Right renal cortex interstitium (tissue), 3 donors: ENCODE results near the gene SIX5. TPM values are rescaled to one million over a fixed set of nuclear protein-coding genes. Genes with fewer than 3 reads are reported as not detected.
A peak's percentile ranks its signal among the peaks of the same experiment; 100 is the strongest.
"Not testable (repeated sequence)": the region's sequence is repeated elsewhere in the genome, so short reads cannot be mapped to it uniquely, and the experiment has no call there.

Source experiments
- DNase-seq, 3 donors: peaks; one replicate each; pipeline ENCODE4 v3.0.0-alpha.2; 2013; ENCODE audit warnings: low read depth in 3 of 3, low spot score in 2 of 3
- polyA plus RNA-seq, 3 donors: library from polyadenylated mRNA; unstranded; fragments of 120-200 nt; gene quantifications; one replicate each; pipeline ENCODE4 v1.2.1, GENCODE V29; 2013; ENCODE audit not compliant: insufficient read length in 3 of 3

The SIX5 gene
- polyA plus RNA-seq, 3 donors = 12.1 to 14.4 (median 12.8) TPM

DNA sequence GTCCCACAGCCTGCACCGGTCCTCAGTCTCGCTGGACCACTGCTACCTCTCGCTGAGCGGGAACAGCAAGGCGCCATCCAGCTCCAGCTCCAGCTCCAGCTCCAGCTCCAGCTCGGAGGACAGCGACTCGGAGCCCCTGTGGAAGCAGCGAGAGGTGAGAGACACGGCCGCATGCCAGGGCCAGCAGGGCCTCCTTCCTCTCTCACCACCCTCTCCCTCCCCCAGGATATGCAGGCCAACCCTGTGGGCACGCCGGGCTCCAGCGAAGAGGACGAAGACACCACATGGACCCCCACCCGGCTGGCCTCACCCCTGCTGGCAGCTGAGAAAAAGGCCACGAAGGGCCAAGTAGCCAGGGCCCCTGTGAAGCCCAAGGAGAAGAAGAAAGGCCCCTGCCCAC lies 7.3 kb downstream of the SIX5 start:
- no peak for DNase-seq

DNA sequence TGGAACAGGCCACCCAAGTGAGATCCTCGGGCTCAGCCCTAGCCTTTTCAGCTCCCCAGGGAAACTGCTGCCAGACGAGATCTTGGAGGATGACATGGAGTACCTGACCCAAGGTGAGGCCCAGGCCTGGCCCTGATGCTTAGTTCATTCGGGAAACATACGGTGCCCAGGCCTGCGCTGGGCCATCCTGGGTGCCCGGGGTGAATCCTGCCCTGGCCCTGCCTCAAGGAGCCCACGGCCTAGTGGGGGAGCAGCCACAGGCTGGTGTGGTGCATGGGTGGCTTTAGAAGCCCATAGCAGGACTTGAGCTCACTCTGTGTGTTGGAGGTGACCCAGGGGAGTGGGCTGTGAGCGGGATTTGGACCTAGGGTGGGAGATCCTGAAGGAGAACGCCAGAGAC lies 10.1 kb downstream of the SIX5 start:
- no peak for DNase-seq

- DNase-seq = no peak
These were observed 11.4 kb downstream of the SIX5 start for GRCh38 chr19:45757695-45758094.

DNA sequence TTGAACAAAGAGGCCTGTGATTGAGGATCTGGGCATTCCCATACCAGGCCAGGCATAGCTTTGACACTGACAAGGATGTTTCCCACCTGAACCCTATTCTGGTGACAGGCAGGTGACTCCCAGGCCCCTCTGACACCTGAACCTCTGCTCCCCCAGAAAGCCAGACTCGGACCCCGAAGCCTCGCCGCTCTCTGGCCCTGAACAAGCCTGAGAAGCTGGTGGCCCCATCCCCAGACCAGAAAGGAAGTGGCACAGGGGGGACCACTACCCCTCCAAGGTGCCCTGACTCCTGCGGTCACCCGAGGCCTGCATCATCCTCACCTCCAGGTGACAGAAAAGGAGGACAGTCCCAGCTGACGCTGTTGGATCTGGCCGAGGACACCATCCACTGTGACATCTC lies 14.7 kb downstream of the SIX5 start:
- no peak for DNase-seq

GRCh38 chr19:45753548-45753947 lies 15.5 kb downstream of the SIX5 start:
- no peak for DNase-seq

DNA sequence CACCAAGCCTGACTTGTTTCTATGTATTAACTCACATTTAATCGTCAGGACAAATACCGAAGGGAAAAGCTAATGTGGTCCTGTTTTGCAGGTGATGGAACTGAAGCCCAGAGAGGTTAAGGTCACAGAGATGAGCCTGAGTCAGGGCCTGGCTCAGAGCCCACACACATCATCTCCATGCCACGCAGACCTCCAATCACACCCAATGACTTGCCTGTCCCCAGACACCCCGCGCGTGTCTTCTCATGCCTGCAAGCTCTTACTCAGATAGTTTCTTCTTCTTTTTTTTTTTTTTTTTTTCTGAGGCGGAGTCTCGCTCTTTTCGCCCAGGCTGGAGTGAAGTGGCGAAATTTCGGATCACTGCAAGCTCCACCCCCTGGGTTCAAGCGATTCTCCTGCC lies 16.4 kb downstream of the SIX5 start:
- no peak for DNase-seq

DNA sequence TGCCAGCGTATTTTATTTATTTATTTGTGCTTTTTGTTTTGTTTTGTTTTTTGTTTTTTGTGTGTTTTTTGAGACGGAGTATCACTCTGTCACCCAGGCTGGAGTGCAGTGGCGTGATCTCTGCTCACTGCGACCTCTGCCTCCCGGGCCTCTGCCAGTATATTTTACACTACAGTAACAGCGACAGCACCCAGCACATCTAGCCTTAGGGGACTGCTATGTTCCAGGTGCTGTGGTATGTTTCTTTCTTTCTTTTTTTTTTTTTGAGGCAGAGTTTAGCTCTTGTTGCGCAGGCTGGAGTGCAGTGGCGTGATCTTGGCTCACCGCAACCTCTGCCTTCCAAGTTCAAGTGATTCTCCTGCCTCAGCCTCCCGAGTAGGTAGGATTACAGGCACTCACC lies 17.6 kb downstream of the SIX5 start:
- DNase-seq = not testable (repeated sequence)

- no peak for DNase-seq
These were observed 21.5 kb downstream of the SIX5 start for GRCh38 chr19:45747513-45747912.

GRCh38 chr19:45746866-45747265 lies 22.2 kb downstream of the SIX5 start:
- no peak for DNase-seq

DNA sequence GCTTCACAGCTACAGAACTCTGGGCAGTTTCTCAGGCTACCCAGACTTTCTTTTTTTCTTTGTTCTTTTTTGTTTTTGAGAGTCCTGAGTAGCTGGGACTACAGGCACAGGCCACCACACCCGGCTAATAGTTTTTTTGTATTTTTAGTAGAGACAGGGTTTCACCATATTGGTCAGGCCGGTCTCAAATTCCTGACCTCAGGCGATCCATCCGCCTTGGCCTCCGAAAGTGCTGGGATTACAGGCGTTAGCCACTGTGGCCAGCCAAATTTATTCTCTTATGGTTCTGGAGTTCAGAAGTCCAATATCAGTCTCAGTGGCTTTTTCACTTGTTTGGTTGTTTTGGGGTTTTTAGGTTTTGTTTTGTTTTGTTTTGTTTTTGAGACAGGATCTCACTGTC lies 23.4 kb downstream of the SIX5 start:
- DNase-seq = no peak

GRCh38 chr19:45742969-45743368 lies 26.1 kb downstream of the SIX5 start:
- no peak for DNase-seq

- DNase-seq = no peak
These were observed 29.3 kb downstream of the SIX5 start for GRCh38 chr19:45739498-45740439.

GRCh38 chr19:45733160-45733810 lies 35.8 kb downstream of the SIX5 start, which contains the start of gene MEIOSIN:
TSS of gene MEIOSIN (plus strand) at chr19:45733439. CDS start at chr19:45735377, 1,938 bp downstream.
- no peak for DNase-seq

DNA sequence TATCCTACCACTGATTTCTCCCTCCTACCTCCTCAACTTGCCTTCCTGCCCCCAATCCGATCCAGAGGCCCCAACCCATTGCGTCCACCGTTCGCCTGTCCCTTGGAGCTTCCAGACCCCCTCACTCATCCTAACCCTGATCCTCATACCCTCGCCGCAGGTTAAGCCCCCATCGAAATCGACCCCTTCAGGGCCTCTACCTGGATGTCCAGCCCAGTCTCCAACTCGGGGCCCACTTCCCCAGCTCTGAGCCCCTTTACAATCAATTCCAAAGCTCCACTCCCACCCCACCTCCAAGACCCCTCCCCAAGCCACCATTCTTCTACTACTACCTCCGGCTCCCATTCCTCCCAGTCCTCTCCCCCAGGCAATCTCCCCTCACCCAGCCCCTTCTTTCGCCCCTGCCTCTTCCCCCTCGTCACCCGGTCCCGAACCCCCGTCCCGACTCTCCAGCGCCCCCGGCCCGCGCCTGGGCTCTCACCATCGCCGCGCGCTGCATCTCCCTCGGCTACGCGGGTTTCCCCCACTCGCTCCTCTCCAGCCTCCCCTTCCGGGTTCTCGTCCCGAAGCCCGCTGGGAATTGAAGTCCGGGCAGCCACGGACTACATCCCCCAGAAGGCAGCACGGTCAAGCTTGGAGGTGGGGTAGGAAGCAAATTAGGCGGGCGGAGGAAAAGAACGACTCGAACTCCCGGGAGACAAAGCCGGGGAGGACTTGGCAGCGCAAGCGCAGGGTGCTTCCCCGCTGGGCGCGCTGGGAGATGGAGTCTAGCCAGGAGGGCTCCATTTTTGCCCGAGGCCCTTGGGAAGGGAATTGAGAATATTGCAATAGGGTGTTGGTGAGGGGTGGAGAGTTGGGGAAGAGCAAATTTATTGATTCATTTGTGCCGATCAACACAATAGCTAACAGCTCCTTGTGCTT lies 38.4 kb downstream of the SIX5 start, which contains the start of gene FBXO46:
FBXO46 (minus strand) TSS at position 529 of the 921 bp plus-strand sequence. CDS start 17,401 bp downstream, outside the sequence.
- peak; percentile 90 to 98 (median 93) for DNase-seq

- no peak for DNase-seq
These were observed 39.2 kb downstream of the SIX5 start for GRCh38 chr19:45729800-45730290.

DNA sequence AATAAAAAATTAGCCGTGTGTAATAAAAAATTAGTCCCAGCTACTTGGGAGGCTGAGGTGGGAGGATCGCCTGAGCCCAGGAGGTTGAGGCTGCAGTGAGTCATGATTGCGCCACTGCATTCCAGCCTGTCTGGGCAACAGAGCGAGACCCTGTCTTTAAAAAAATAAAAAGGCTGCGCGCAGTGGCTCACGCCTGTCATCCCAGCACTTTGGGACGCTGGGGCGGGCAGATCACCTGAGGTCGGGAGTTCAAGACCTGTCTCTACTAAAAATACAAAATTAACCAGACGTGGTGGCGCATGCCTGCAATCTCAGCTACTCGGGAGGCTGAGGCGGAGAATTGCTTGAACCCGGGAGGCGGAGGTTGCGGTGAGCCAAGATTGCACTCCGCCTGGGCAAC lies 40.4 kb downstream of the SIX5 start:
- not testable (repeated sequence) for DNase-seq

DNA sequence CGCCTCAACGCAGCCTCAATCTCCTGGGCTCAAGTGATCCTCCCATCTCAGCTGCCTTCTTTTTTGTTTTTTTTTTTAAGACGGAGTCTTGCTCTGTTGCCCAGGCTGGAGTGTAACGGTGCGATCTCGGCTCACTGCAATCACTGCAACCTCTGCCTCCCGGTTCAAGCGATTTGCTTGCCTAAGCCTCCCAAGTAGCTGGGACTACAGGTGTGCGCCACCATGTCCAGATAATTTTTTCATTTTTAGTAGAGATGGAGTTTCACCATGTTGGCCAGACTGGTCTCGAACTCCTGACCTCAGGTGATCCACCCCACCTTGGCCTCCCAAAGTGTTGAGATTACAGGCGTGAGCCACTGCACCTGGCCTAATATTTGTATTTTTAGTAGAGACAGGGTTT lies 49.0 kb downstream of the SIX5 start:
- DNase-seq = not testable (repeated sequence)

DNA sequence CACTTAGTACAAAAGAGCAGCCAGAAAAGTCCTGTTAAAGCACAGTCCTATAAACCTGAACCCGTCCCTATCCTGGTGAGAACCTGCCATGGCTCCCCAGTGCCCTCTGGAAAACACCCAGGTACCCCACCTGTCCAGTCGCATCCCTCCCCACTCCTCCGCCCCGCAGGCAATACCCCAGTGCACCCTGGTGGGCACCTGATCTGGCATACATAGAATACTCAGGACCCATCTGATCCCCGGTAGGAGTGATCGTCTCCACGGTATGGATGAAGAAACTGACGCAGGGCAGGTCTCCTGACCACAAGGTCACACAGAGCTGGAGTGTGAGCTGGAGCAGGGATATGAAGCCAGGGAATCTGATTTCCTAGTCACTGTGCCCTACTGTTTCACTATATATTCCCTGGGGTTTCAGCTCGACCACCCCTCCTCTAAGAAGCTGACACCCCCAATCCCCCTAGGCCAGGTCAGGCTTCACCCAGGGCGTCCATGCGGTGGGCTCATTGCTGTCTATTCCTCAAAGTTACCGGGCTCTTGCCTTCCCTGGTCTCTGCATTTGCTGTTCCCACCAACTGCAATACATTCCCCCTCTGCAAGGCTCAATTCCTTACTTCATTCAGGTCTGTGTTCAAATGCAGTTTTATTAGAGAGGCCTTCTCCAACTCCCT lies 50.9 kb downstream of the SIX5 start:
- no peak for DNase-seq

DNA sequence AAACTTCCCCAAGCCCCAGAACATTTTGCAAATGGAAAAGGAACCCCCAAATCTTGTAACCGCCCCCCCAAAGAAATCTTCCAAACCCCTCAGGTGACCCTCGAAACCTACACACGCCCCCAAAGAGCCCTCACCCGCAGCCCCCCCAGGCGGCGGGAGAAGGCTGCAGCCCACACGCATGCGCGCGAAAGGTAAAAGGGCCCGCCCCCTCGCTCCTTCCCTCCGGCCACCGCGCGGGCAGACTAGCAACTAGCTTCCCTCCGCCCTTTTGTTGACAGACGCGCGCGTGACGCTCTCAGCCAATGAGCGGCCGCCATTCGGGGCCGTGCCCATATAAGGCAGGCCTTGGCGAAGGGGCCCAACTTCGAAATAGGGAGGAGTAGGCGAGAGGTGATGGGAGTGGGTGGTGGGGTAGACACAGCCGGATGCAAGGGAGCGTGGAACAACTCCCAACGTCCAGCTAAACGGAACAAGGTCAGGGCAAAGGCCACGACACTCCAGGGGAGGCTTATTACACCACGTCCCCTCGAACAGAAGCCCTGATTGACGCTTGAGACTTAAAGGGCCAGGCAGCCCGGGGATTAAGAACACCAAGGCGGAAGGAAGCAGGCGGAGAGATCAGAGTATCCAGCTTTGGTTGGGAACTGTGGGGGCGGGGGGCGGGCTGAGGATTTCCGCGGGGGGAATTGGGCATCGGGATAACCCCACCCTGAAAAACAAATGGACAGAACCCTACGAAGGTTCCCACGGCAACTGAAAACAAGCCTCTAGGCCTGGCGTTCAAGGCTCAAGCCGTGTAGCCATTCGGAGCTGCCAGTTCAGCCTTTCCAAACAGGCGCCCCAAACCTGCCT lies 51.7 kb downstream of the SIX5 start:
- DNase-seq = peak; percentile 97 to 99 (median 98)
